Thoracic aorta (tissue), 2 donors: ENCODE measurements around the gene MYOCD. TPM values are rescaled to one million over a fixed set of nuclear protein-coding genes. Genes with fewer than 3 reads are reported as not detected.

Source experiments
- ATAC-seq: fragments of 150-250 bp; one replicate; pipeline ENCODE4 v1.8.0; 2017; ENCODE audit warnings: low read depth; ENCODE audit not compliant: insufficient number of reproducible peaks, low FRiP score
- DNase-seq: peaks from one replicate; pipeline ENCODE4 v3.0.0-alpha.2; 2020; ENCODE audit warnings: low spot score
- H3K27ac ChIP-seq, 2 donors: fragments of 200-600 bp; sonication (generic); 1 replicate in 1 of 2; 2 replicates in 1 of 2; pipeline ENCODE4 v1.5.1; 2016; ENCODE audit warnings: mild to moderate bottlenecking in 2 of 2, moderate library complexity in 2 of 2
- H3K27me3 ChIP-seq: fragments of 200-600 bp; sonication (generic); replicated peaks from 2 replicates; pipeline ENCODE4 v1.6.0; 2016; ENCODE audit warnings: mild to moderate bottlenecking; ENCODE audit not compliant: insufficient read depth
- H3K36me3 ChIP-seq: fragments of 200-600 bp; sonication (generic); one replicate; pipeline ENCODE4 v1.5.1; 2016
- H3K4me1 ChIP-seq, 2 donors: fragments of 200-600 bp; sonication (generic); 1 replicate in 1 of 2; 2 replicates in 1 of 2; pipeline versions ENCODE4 v1.5.1 to v1.6.0; 2016; ENCODE audit warnings: low read depth in 2 of 2, mild to moderate bottlenecking in 1 of 2; ENCODE audit not compliant: control insufficient read depth in 1 of 2
- H3K4me3 ChIP-seq: fragments of 200-600 bp; sonication (generic); 2 replicates; pipeline ENCODE4 v1.5.1; 2016; ENCODE audit warnings: mild to moderate bottlenecking
- H3K9me3 ChIP-seq: fragments of 200-600 bp; sonication (generic); 2 replicates; pipeline ENCODE4 v1.5.1; 2016
- CTCF ChIP-seq: fragments of 200-600 bp; sonication (generic); IDR thresholded peaks from one replicate; pipeline ENCODE4 v1.5.1; 2019; ENCODE audit warnings: antibody characterized with exemption
- total RNA-seq, 2 donors: library from RNA; depleted of rRNA; stranded (reverse); fragments of >200 nt; gene quantifications; one replicate each; pipeline versions ENCODE4 v1.1.0 to v1.2.3, GENCODE V29; 2016

MYOCD gene
- total RNA-seq, 2 donors from 2014 or later, result 102 to 113 TPM

- H3K4me3 ChIP-seq, result no peak overlapping the region
- DNase-seq (no peak), ATAC-seq (no peak)
- no peaks in the 10 kb centered on the region for H3K9me3 ChIP-seq
- peaks cover 6 to 19% of the 10 kb centered on the region in 2 donors for H3K4me1 ChIP-seq
- H3K27me3 ChIP-seq, result no peaks in the 10 kb centered on the region
- TF ChIP-seq CTCF, result no peak
- peaks cover 34% of the 10 kb centered on the region for H3K36me3 ChIP-seq
- H3K27ac ChIP-seq, result no peak overlapping the region
These were observed 72.9 kb downstream of the MYOCD start for GRCh38 chr17:12738624-12739023.

GRCh38 chr17:12739500-12739899, 73.8 kb downstream of the MYOCD start:
- Histone ChIP-seq H3K27ac (no peak overlapping the region), H3K4me3 (no peak overlapping the region), H3K9me3 (no peaks in the 10 kb centered on the region), H3K27me3 (no peaks in the 10 kb centered on the region), H3K4me1 (peaks cover 10 to 28% of the 10 kb centered on the region in 2 donors), H3K36me3 (peaks cover 34% of the 10 kb centered on the region)
- DNase-seq (no peak), ATAC-seq (no peak)
- TF ChIP-seq CTCF, result no peak

GRCh38 chr17:12743046-12743445, 77.4 kb downstream of the MYOCD start:
- no peak overlapping the region for H3K27ac ChIP-seq
- H3K4me3 ChIP-seq, result no peak overlapping the region
- ATAC-seq (no peak), DNase-seq (no peak)
- H3K9me3 ChIP-seq, result no peaks in the 10 kb centered on the region
- H3K36me3 ChIP-seq, result peaks cover 29% of the 10 kb centered on the region
- H3K27me3 ChIP-seq, result no peaks in the 10 kb centered on the region
- no peak for TF ChIP-seq CTCF
- H3K4me1 ChIP-seq, result peaks cover 10 to 30% of the 10 kb centered on the region in 2 donors

GRCh38 chr17:12744298-12744697, 78.6 kb downstream of the MYOCD start:
- Histone ChIP-seq H3K4me3 (no peak overlapping the region), H3K36me3 (peaks cover 31% of the 10 kb centered on the region), H3K27ac (peak overlapping the region; percentile 37 to 39), H3K9me3 (no peaks in the 10 kb centered on the region), H3K4me1 (peaks cover 10 to 30% of the 10 kb centered on the region in 2 donors), H3K27me3 (no peaks in the 10 kb centered on the region)
- DNase-seq, result no peak
- no peak for TF ChIP-seq CTCF
- ATAC-seq, result no peak

- H3K36me3 ChIP-seq, result peaks cover 31% of the 10 kb centered on the region
- H3K4me1 ChIP-seq, result peaks cover 10 to 30% of the 10 kb centered on the region in 2 donors
- no peak for TF ChIP-seq CTCF
- ATAC-seq (no peak), DNase-seq (no peak)
- H3K27me3 ChIP-seq, result no peaks in the 10 kb centered on the region
- H3K27ac ChIP-seq, result peak overlapping the region in 1 of 2 donors; percentile 39
- H3K9me3 ChIP-seq, result no peaks in the 10 kb centered on the region
- no peak overlapping the region for H3K4me3 ChIP-seq
These were observed 79.1 kb downstream of the MYOCD start for GRCh38 chr17:12744786-12745185.
